ENCODE measurements around the gene CEP63.

Gene CEP63

GRCh38 chr3:134473868-134474546 is 11.8 kb upstream of the CEP63 start:
- H3K27ac ChIP-seq = peak overlapping the region; percentile 57
- ChIA-PET CTCF (interaction anchor here (0.6 to 3.5 kb wide), 18 partner anchors 9 to 276 kb away, joined by 3 to 25 read pairs (median 4); partner anchors contain the start of gene AMOTL2), POLR2A (ENCODE audit: low non-redundant PET) (no interaction called here)
- TF ChIP-seq, protein P1, sequence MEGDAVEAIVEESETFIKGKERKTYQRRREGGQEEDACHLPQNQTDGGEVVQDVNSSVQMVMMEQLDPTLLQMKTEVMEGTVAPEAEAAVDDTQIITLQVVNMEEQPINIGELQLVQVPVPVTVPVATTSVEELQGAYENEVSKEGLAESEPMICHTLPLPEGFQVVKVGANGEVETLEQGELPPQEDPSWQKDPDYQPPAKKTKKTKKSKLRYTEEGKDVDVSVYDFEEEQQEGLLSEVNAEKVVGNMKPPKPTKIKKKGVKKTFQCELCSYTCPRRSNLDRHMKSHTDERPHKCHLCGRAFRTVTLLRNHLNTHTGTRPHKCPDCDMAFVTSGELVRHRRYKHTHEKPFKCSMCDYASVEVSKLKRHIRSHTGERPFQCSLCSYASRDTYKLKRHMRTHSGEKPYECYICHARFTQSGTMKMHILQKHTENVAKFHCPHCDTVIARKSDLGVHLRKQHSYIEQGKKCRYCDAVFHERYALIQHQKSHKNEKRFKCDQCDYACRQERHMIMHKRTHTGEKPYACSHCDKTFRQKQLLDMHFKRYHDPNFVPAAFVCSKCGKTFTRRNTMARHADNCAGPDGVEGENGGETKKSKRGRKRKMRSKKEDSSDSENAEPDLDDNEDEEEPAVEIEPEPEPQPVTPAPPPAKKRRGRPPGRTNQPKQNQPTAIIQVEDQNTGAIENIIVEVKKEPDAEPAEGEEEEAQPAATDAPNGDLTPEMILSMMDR (conservative IDR thresholded peaks at IDR 0.05; ENCODE audit: low read depth) = peak; percentile 78
- peak; percentile 58 for DNase-seq (ENCODE audit: low spot score)

DNA sequence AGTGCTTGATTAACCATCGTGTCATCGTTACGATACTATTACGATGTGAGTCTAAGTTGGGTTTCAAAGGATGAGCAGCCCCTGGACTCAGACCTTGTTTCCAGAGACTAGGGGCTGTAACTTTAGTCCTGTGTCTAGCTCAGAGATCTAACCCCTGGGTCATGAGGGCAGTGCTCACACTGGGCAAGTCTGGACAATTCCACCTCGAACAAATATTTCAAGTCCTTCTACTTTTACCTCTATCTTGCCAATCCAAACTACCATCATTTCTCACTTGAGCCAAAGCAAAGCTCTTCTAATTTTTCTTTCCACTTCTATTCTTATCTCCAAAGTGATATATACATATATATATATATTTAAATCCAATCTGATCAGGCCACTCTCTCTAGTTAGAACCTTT is 10.9 kb upstream of the CEP63 start:
- POLR2A ChIA-PET (ENCODE audit: low non-redundant PET) = no interaction called here
- TF ChIP-seq, protein P1 (conservative IDR thresholded peaks at IDR 0.05; ENCODE audit: low read depth) = no peak
- CTCF ChIA-PET = interaction anchor here (0.6 to 3.5 kb wide), 5 partner anchors 63 to 277 kb away, joined by 3 to 25 read pairs (median 3); no protein-coding TSS in a partner anchor
- peak overlapping the region; percentile 57 for H3K27ac ChIP-seq
- no peak for DNase-seq (ENCODE audit: low spot score)

DNA sequence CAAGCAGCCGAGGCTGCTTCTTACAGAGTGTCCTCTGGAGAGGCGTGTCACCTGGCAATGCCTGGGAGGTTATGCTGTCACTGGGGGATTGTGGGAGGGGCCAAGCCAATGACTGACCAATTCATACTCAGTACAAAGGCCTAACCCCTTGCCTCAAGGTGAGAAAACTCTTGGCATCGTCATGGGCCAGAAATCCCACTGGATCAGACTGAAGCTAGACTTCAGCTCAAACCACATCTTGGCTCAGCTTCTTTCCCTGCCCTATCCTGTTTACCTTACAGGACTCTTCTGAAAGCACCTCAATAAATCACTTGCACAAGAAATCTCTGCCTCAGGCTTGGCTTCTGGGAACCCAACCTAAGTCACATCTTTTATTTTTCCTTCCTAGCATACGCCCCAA is 9.6 kb upstream of the CEP63 start:
- POLR2A ChIA-PET (ENCODE audit: low non-redundant PET) = interaction anchor here (1.0 kb wide), 1 partner anchor 10 kb away, joined by 4 read pairs; the partner anchor contains the start of genes ANAPC13 and CEP63
- H3K27ac ChIP-seq = peak overlapping the region; percentile 53
- DNase-seq (ENCODE audit: low spot score) = no peak
- TF ChIP-seq, protein P1 (conservative IDR thresholded peaks at IDR 0.05; ENCODE audit: low read depth) = no peak
- CTCF ChIA-PET = interaction anchor here (2.1 kb wide), 1 partner anchor 263 kb away, joined by 7 read pairs; no protein-coding TSS in a partner anchor

DNA sequence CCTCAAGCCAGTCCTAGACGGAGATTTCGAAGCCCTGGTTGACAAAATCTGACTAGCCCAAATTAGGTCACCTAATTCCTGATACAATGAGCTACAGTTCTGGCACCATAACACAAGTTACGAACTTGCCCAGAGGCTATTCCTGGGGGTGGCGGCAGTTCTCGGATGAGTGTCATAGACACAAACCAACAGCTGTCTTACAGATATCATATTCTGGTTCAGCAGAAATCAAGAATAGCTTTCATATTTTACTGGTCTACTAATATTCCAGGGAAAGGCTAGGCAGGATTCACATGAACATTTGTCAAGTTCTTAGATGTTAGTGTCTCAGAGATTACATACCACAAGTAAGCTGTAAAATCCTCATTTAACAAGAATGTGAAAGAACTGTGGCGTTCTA is 8.9 kb upstream of the CEP63 start:
- TF ChIP-seq, protein P1 (conservative IDR thresholded peaks at IDR 0.05; ENCODE audit: low read depth) = no peak
- CTCF ChIA-PET = interaction anchor here (0.7 to 2.1 kb wide), 5 partner anchors 9 to 264 kb away, joined by 3 to 7 read pairs (median 4); no protein-coding TSS in a partner anchor
- no peak for DNase-seq (ENCODE audit: low spot score)
- H3K27ac ChIP-seq = no peak overlapping the region
- POLR2A ChIA-PET (ENCODE audit: low non-redundant PET) = interaction anchor here (1.0 kb wide), 1 partner anchor 9 kb away, joined by 4 read pairs; the partner anchor contains the start of genes ANAPC13 and CEP63

GRCh38 chr3:134477938-134478337 is 7.9 kb upstream of the CEP63 start:
- CTCF ChIA-PET = interaction anchor here (0.7 to 2.1 kb wide), 3 partner anchors 9 to 265 kb away, joined by 3 to 7 read pairs (median 3); no protein-coding TSS in a partner anchor
- H3K27ac ChIP-seq = no peak overlapping the region
- DNase-seq (ENCODE audit: low spot score) = no peak
- POLR2A ChIA-PET (ENCODE audit: low non-redundant PET) = no interaction called here
- TF ChIP-seq, protein P1 (conservative IDR thresholded peaks at IDR 0.05; ENCODE audit: low read depth) = no peak

DNA sequence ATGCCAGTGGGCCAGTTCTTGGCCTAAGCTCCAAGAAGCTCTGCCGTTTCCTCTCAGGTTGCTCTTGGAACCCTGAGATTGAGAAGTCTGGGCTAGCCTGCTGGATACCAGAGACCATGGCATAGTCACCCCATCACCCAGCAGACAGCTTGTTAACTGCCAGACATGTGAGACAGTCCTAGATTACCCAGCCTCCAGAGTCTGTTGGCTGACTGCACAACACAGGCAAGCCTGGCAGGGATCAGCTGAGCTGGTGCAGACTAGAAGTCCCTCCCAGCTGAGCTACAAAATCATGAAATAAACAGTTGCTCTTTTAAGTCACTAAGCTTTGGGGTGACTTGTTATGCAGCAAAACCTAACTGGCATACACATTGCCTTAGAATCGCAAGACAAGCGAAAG is 5.3 kb upstream of the CEP63 start:
- no peak for DNase-seq (ENCODE audit: low spot score)
- ChIA-PET CTCF (interaction anchor here (0.5 to 1.3 kb wide), 3 partner anchors 20 to 268 kb away, joined by 3 to 4 read pairs (median 3); no protein-coding TSS in a partner anchor), POLR2A (ENCODE audit: low non-redundant PET) (no interaction called here)
- TF ChIP-seq, protein P1 (conservative IDR thresholded peaks at IDR 0.05; ENCODE audit: low read depth) = no peak
- H3K27ac ChIP-seq = peak overlapping the region; percentile 42
